ENCODE results near the gene ODF4.

DNA sequence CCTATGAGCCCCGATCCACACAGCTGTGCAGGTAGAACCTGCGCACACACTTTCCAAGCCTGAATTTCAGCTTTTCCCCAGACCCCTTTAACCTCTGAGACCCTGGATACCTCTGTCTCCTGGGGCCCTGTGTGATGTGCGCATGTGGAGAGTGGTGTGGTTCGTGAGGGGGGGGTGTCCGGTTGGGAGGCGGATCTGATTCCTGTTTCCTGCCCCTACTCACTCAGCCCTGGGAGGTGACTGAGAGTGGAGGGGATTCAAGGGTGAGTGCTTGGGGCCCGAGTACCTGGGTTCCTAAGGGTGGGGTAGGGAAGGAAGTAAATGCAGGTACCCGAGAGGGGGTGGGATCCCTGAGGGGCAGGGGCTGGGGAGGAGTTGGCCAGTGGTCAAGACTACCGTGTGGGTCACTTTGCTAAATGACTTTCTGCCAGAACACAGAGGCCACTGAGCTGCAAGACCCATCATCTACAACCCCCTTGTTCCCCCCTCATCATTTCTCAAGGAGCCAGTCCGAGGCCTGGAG, 29.0 kb upstream of the ODF4 start:
- TF ChIP-seq CTCF (IDR thresholded peaks at IDR 0.05 in 2 of 3, conservative IDR thresholded peaks at IDR 0.05 in 1 of 3; ENCODE audit: control insufficient read depth in 2 of 3, extremely low read depth in 1 of 3, insufficient read depth in 1 of 3, low read depth in 3 of 3, low read length in 3 of 3) (no peak), JUNB (IDR thresholded peaks at IDR 0.05) (no peak), POU2F2 (IDR thresholded peaks at IDR 0.05; ENCODE audit: borderline replicate concordance, low read depth, low read length) (no peak), ESRRA (IDR thresholded peaks at IDR 0.05; ENCODE audit: low read length) (no peak), EP300 (IDR thresholded peaks at IDR 0.05; ENCODE audit: borderline replicate concordance in 1 of 2, control insufficient read depth in 1 of 2, low read depth in 2 of 2, low read length in 2 of 2) (no peak), RELA (IDR thresholded peaks at IDR 0.05; ENCODE audit: borderline replicate concordance, partially characterized antibody) (no peak), HDAC6 (IDR thresholded peaks at IDR 0.05; ENCODE audit: unreplicated experiment) (no peak), EZH2 (IDR thresholded peaks at IDR 0.05; ENCODE audit: borderline replicate concordance, control insufficient read depth, low read depth, low read length) (no peak), POLR2A (IDR thresholded peaks at IDR 0.05; ENCODE audit: low read depth, low read length) (no peak), PBX3 (IDR thresholded peaks at IDR 0.05; ENCODE audit: insufficient replicate concordance, low read depth, low read length) (no peak), YY1 (IDR thresholded peaks at IDR 0.05; ENCODE audit: low read depth, low read length) (no peak), KLF5 (IDR thresholded peaks at IDR 0.05; ENCODE audit: partially characterized antibody) (no peak)
- TF ChIP-seq, protein P1, sequence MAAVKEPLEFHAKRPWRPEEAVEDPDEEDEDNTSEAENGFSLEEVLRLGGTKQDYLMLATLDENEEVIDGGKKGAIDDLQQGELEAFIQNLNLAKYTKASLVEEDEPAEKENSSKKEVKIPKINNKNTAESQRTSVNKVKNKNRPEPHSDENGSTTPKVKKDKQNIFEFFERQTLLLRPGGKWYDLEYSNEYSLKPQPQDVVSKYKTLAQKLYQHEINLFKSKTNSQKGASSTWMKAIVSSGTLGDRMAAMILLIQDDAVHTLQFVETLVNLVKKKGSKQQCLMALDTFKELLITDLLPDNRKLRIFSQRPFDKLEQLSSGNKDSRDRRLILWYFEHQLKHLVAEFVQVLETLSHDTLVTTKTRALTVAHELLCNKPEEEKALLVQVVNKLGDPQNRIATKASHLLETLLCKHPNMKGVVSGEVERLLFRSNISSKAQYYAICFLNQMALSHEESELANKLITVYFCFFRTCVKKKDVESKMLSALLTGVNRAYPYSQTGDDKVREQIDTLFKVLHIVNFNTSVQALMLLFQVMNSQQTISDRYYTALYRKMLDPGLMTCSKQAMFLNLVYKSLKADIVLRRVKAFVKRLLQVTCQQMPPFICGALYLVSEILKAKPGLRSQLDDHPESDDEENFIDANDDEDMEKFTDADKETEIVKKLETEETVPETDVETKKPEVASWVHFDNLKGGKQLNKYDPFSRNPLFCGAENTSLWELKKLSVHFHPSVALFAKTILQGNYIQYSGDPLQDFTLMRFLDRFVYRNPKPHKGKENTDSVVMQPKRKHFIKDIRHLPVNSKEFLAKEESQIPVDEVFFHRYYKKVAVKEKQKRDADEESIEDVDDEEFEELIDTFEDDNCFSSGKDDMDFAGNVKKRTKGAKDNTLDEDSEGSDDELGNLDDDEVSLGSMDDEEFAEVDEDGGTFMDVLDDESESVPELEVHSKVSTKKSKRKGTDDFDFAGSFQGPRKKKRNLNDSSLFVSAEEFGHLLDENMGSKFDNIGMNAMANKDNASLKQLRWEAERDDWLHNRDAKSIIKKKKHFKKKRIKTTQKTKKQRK (IDR thresholded peaks at IDR 0.05; ENCODE audit: low read depth, low read length) = no peak
- TF ChIP-seq, protein P2, sequence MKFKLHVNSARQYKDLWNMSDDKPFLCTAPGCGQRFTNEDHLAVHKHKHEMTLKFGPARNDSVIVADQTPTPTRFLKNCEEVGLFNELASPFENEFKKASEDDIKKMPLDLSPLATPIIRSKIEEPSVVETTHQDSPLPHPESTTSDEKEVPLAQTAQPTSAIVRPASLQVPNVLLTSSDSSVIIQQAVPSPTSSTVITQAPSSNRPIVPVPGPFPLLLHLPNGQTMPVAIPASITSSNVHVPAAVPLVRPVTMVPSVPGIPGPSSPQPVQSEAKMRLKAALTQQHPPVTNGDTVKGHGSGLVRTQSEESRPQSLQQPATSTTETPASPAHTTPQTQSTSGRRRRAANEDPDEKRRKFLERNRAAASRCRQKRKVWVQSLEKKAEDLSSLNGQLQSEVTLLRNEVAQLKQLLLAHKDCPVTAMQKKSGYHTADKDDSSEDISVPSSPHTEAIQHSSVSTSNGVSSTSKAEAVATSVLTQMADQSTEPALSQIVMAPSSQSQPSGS (IDR thresholded peaks at IDR 0.05; ENCODE audit: low read length) = no peak
